Measurements from ENCODE around the gene PTPN4.

The PTPN4 gene

GRCh38 chr2:119786295-119786694 lies 26.6 kb downstream of the PTPN4 start:
- no peak overlapping the region for H3K9ac ChIP-seq (ENCODE audit: low read length)
- no peaks in the 10 kb centered on the region for H3K9me2 ChIP-seq (replicated peaks; ENCODE audit: insufficient read depth, low read length)
- no peak for DNase-seq
- no peak overlapping the region for H3K27ac ChIP-seq (ENCODE audit: low read length)
- no peaks in the 10 kb centered on the region for H3F3A ChIP-seq (ENCODE audit: insufficient read depth, low read length)
- H3K4me1 ChIP-seq (ENCODE audit: low read length) = peaks cover 15% of the 10 kb centered on the region
- H4K20me1 ChIP-seq (ENCODE audit: insufficient read depth, low read length) = no peaks in the 10 kb centered on the region
- H3K79me2 ChIP-seq (ENCODE audit: low read length) = peaks cover 73% of the 10 kb centered on the region
- no peak overlapping the region for H3K4me2 ChIP-seq (ENCODE audit: low read depth, low read length)
- no peaks in the 10 kb centered on the region for H3K9me3 ChIP-seq (replicated peaks; ENCODE audit: insufficient read depth, low read length)
- no peak overlapping the region for H3K4me3 ChIP-seq (ENCODE audit: low read length)
- H2AFZ ChIP-seq (ENCODE audit: low read length) = no peak overlapping the region
- H3K36me3 ChIP-seq (replicated peaks; ENCODE audit: insufficient read depth, low read length) = no peaks in the 10 kb centered on the region
- TF ChIP-seq EZH2 (optimal IDR thresholded peaks at IDR 0.05; ENCODE audit: low read depth, low read length) (no peak), CTCF (IDR thresholded peaks at IDR 0.05; ENCODE audit: low read length) (no peak), EZH2phosphoT487 (IDR thresholded peaks at IDR 0.05; ENCODE audit: low read length) (no peak)
- no peaks in the 10 kb centered on the region for H3K27me3 ChIP-seq (replicated peaks; ENCODE audit: insufficient read depth, low read length)

- Histone ChIP-seq H3K4me2 (ENCODE audit: low read depth, low read length) (no peak overlapping the region), H3K9ac (ENCODE audit: low read length) (no peak overlapping the region), H3F3A (ENCODE audit: insufficient read depth, low read length) (no peaks in the 10 kb centered on the region), H3K4me3 (ENCODE audit: low read length) (no peak overlapping the region), H3K4me1 (ENCODE audit: low read length) (peaks cover 15% of the 10 kb centered on the region), H4K20me1 (ENCODE audit: insufficient read depth, low read length) (no peaks in the 10 kb centered on the region), H3K27ac (ENCODE audit: low read length) (no peak overlapping the region), H3K9me2 (replicated peaks; ENCODE audit: insufficient read depth, low read length) (no peaks in the 10 kb centered on the region), H2AFZ (ENCODE audit: low read length) (no peak overlapping the region), H3K36me3 (replicated peaks; ENCODE audit: insufficient read depth, low read length) (no peaks in the 10 kb centered on the region), H3K27me3 (replicated peaks; ENCODE audit: insufficient read depth, low read length) (no peaks in the 10 kb centered on the region), H3K79me2 (ENCODE audit: low read length) (peaks cover 75% of the 10 kb centered on the region), H3K9me3 (replicated peaks; ENCODE audit: insufficient read depth, low read length) (no peaks in the 10 kb centered on the region)
- no peak for DNase-seq
- TF ChIP-seq EZH2phosphoT487 (IDR thresholded peaks at IDR 0.05; ENCODE audit: low read length) (no peak), CTCF (IDR thresholded peaks at IDR 0.05; ENCODE audit: low read length) (no peak), EZH2 (optimal IDR thresholded peaks at IDR 0.05; ENCODE audit: low read depth, low read length) (no peak)
Observed at GRCh38 chr2:119788752-119789151, 29.0 kb downstream of the PTPN4 start.

GRCh38 chr2:119790466-119790865 lies 30.7 kb downstream of the PTPN4 start:
- no peak for TF ChIP-seq EZH2phosphoT487 (IDR thresholded peaks at IDR 0.05; ENCODE audit: low read length)
- TF ChIP-seq EZH2 (optimal IDR thresholded peaks at IDR 0.05; ENCODE audit: low read depth, low read length) = no peak
- no peak for TF ChIP-seq CTCF (IDR thresholded peaks at IDR 0.05; ENCODE audit: low read length)
- Histone ChIP-seq H3K27ac (ENCODE audit: low read length) (no peak overlapping the region), H4K20me1 (ENCODE audit: insufficient read depth, low read length) (no peaks in the 10 kb centered on the region), H3K79me2 (ENCODE audit: low read length) (peaks cover 80% of the 10 kb centered on the region), H3K4me3 (ENCODE audit: low read length) (no peak overlapping the region), H3K9me2 (replicated peaks; ENCODE audit: insufficient read depth, low read length) (no peaks in the 10 kb centered on the region), H2AFZ (ENCODE audit: low read length) (no peak overlapping the region), H3F3A (ENCODE audit: insufficient read depth, low read length) (no peaks in the 10 kb centered on the region), H3K27me3 (replicated peaks; ENCODE audit: insufficient read depth, low read length) (no peaks in the 10 kb centered on the region), H3K9ac (ENCODE audit: low read length) (no peak overlapping the region), H3K4me2 (ENCODE audit: low read depth, low read length) (no peak overlapping the region), H3K36me3 (replicated peaks; ENCODE audit: insufficient read depth, low read length) (no peaks in the 10 kb centered on the region), H3K9me3 (replicated peaks; ENCODE audit: insufficient read depth, low read length) (no peaks in the 10 kb centered on the region), H3K4me1 (ENCODE audit: low read length) (peaks cover 15% of the 10 kb centered on the region)
- no peak for DNase-seq

Data from MM.1S (cell line).